Lower lobe of right lung (tissue), 2 donors: ENCODE measurements around the gene PHEX. TPM values are rescaled to one million over a fixed set of nuclear protein-coding genes. Genes with fewer than 3 reads are reported as not detected.

Source experiments
- ATAC-seq, 2 donors: fragments of 200-7000 bp; cut with Tn5 transposase; one replicate each; pipeline ENCODE4 v1.9.1; 2020 to 2022; ENCODE audit warnings: mild to moderate bottlenecking in 2 of 2, moderate library complexity in 2 of 2
- DNase-seq: peaks from one replicate; pipeline ENCODE4 v3.0.0-alpha.2; 2020
- H3K27ac ChIP-seq: fragments of 200-600 bp; one replicate; pipeline ENCODE4 v1.8.0; 2022
- H3K27me3 ChIP-seq: fragments of 200-600 bp; one replicate; pipeline ENCODE4 v1.8.0; 2022; ENCODE audit warnings: low read depth
- H3K36me3 ChIP-seq: fragments of 200-600 bp; one replicate; pipeline ENCODE4 v1.8.0; 2022; ENCODE audit warnings: mild to moderate bottlenecking
- H3K4me1 ChIP-seq: fragments of 200-600 bp; one replicate; pipeline ENCODE4 v1.8.0; 2022
- H3K4me3 ChIP-seq: fragments of 200-600 bp; one replicate; pipeline ENCODE4 v1.8.0; 2022; ENCODE audit warnings: mild to moderate bottlenecking
- H3K9me3 ChIP-seq: fragments of 200-600 bp; one replicate; pipeline ENCODE4 v1.8.0; 2022
- intact Hi-C: fragments of 100-400 bp; cut with DNase I; formaldehyde crosslinking; loops from one replicate; pipeline ENCODE4 v1.11.0; 2022
- long read RNA-seq: library from polyadenylated mRNA; unstranded; transcript quantifications from one replicate; pipeline ENCODE4 v2.0.0, GENCODE V29; 2021
- total RNA-seq: library from RNA; stranded (reverse); fragmentation: NEBNext Ultra II Directional; extraction: Animal tissue kit (Norgen Biotek cat#: 25700); gene quantifications from one replicate; pipeline ENCODE4 v1.2.1, GENCODE V29; 2021
- TF ChIP-seq, protein P1 (sequence below): fragments of 200-600 bp; IDR thresholded peaks from one replicate; pipeline ENCODE4 v1.8.0; 2022; ENCODE audit warnings: antibody characterized with exemption, mild to moderate bottlenecking
- donor health status: DM: no; HTN: yes; CAD: no; lungs with severe emphysema.

The PHEX gene
- 2.7 TPM for total RNA-seq
- long read RNA-seq, full-length matches to known transcripts, result 1 of 4 reads
- long read RNA-seq, partial matches to known transcripts, result 1 of 4 reads
- long read RNA-seq, other reads (novel, unspliced or antisense), result 2 of 4 reads

DNA sequence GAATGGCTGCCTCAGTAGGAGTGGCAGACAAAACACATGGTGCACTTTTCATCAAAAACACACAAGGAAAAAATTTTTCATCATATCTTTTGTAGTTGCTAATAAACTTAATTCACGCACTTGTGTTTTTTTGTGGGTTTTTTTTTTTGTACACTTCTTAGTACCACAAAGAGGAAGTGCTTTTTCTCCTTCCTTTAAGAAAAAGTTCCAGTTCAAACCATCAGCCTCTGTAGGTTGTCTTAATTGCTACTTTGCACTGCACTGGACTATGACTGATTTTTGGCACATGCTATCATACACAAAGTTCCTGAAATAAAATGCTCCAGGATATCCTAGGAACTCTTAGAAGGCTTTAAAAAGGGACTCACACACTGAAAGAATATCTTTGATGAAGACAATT lies at the start of gene PHEX:
Gene PHEX, plus strand, starts transcription at position 242 of the 400 bp plus-strand sequence. CDS start 681 bp downstream, outside the sequence.
- H3K4me1 ChIP-seq, result no peaks in the 10 kb centered on the region
- H3K27me3 ChIP-seq, result no peaks in the 10 kb centered on the region
- TF ChIP-seq, protein P1, sequence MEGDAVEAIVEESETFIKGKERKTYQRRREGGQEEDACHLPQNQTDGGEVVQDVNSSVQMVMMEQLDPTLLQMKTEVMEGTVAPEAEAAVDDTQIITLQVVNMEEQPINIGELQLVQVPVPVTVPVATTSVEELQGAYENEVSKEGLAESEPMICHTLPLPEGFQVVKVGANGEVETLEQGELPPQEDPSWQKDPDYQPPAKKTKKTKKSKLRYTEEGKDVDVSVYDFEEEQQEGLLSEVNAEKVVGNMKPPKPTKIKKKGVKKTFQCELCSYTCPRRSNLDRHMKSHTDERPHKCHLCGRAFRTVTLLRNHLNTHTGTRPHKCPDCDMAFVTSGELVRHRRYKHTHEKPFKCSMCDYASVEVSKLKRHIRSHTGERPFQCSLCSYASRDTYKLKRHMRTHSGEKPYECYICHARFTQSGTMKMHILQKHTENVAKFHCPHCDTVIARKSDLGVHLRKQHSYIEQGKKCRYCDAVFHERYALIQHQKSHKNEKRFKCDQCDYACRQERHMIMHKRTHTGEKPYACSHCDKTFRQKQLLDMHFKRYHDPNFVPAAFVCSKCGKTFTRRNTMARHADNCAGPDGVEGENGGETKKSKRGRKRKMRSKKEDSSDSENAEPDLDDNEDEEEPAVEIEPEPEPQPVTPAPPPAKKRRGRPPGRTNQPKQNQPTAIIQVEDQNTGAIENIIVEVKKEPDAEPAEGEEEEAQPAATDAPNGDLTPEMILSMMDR, result no peak
- no peaks in the 10 kb centered on the region for H3K9me3 ChIP-seq
- no peak for ATAC-seq
- H3K36me3 ChIP-seq, result no peaks in the 10 kb centered on the region
- DNase-seq, result no peak
- no peak within 1 kb of the TSS for H3K4me3 ChIP-seq
- intact Hi-C loops, result no loop called here
- H3K27ac ChIP-seq, result no peak within 1 kb of the TSS

DNA sequence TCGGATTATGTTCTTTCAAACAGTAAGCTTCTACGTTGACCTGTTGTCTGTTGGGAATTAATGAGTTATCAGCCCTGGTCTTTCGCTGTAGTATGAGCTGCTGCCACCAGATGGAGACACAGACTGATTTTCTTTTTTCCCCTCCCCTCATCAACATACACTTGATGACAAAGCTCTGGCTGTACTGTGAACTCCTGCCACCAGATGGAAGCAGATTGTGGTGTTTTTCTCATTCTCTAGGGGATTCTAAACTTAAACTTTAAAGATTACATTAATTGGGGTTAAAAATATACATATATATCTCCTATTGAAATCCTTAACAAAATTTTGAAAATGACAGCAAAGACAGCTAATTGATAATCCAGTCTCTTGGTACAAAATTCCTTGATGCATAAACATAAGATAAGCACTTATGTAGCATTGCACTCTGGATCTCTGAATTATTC lies 46.8 kb upstream of the PHEX start:
- DNase-seq, result no peak

DNA sequence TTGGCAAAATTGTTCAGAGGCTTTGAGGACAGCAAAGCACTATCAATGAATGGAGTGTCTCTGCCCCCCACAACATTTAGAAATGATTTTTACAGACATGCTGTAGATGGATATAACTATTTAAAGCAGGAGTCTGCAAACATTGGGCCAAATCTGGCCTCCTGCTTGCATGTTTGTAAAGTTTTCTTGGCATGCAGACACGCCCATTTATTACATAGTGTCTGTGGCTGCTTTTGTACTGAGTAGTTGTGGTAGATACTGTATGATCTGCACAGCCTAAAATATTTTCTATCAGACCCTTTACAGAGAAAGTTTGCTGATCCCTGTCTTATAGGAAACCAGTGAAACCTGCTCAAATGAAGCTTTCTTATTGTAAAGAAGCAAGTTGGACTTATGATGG lies 45.5 kb upstream of the PHEX start:
- Histone ChIP-seq H3K36me3 (peaks cover 11% of the 10 kb centered on the region), H3K4me3 (no peak overlapping the region)

More for the DNA sequence above, 46.8 kb upstream of the PHEX start:
- Histone ChIP-seq H3K27me3 (no peaks in the 10 kb centered on the region), H3K9me3 (no peaks in the 10 kb centered on the region), H3K27ac (no peak overlapping the region), H3K4me1 (no peaks in the 10 kb centered on the region), H3K4me3 (no peak overlapping the region), H3K36me3 (peaks cover 11% of the 10 kb centered on the region)
- TF ChIP-seq, protein P1, result peak; percentile 71
- ATAC-seq, result peak; percentile 94
- intact Hi-C loops, result no loop called here

DNA sequence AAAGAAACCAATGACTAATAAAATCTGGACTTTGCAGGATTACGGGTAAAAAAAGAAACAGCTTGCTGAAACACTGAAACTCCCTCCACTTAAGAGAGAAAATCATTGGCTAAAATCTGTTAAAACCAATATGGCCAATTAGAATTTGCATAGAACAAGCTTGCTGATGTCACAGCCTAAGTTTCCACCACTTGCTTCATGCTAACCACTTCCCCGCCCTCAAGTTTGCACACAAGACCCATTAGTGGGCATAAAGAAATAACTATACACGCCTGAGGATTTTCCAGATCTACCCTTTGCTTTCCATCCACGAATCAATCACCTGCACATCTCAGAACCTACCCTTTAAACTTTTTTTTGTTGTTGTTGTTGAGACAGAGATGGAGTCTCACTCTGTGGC lies 42.7 kb upstream of the PHEX start:
- ATAC-seq (no peak), DNase-seq (no peak)
- Histone ChIP-seq H3K27ac (no peak overlapping the region), H3K27me3 (no peaks in the 10 kb centered on the region), H3K9me3 (no peaks in the 10 kb centered on the region), H3K36me3 (peaks cover 9% of the 10 kb centered on the region), H3K4me3 (no peak overlapping the region), H3K4me1 (no peaks in the 10 kb centered on the region)
- intact Hi-C loops, result no loop called here
- TF ChIP-seq, protein P1, result no peak

More for the DNA sequence above, 45.5 kb upstream of the PHEX start:
- ATAC-seq (no peak), DNase-seq (no peak)
- intact Hi-C loops, result no loop called here
- no peak overlapping the region for H3K27ac ChIP-seq
- H3K27me3 ChIP-seq, result no peaks in the 10 kb centered on the region
- H3K9me3 ChIP-seq, result no peaks in the 10 kb centered on the region
- H3K4me1 ChIP-seq, result no peaks in the 10 kb centered on the region
- TF ChIP-seq, protein P1, result no peak

DNA sequence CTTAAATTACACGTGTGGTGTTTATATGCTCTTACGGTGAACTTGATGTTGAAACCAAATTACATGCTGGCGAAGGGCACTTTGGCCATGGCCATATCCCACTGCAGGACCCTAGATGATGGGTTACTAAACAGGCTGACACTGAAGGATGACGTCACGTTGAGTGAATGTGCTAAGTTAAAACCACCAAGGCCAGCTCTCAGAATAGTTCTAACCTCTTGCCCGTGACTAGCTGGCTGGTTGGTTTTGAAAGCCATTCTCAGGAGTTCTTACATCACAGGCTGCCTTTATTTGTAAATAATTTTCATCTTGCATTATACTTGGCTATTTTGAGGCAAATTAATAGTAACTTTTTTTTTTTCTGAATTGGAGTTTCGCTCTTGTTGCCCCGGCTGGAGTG lies 41.3 kb upstream of the PHEX start:
- Histone ChIP-seq H3K4me1 (no peaks in the 10 kb centered on the region), H3K27ac (no peak overlapping the region), H3K36me3 (peaks cover 3% of the 10 kb centered on the region), H3K4me3 (no peak overlapping the region), H3K9me3 (no peaks in the 10 kb centered on the region), H3K27me3 (no peaks in the 10 kb centered on the region)
- TF ChIP-seq, protein P1, result no peak
- intact Hi-C loops, result no loop called here
- no peak for ATAC-seq
- DNase-seq, result no peak
